Glutamatergic neuron (in vitro differentiated cells): ENCODE results near the gene SIX2. TPM values are rescaled to one million over a fixed set of nuclear protein-coding genes. Genes with fewer than 3 reads are reported as not detected.

Experiments used
- DNase-seq: peaks from one replicate; pipeline ENCODE4 v3.0.0; 2022
- H3K27ac Mint-ChIP-seq: one replicate; pipeline ENCODE4 v1.8.0; 2020; ENCODE audit warnings: mild to moderate bottlenecking, mixed read lengths, inconsistent platforms; ENCODE audit not compliant: unreplicated experiment
- H3K27me3 Mint-ChIP-seq: one replicate; pipeline ENCODE4 v1.8.0; 2020; ENCODE audit warnings: mild to moderate bottlenecking, moderate library complexity, mixed read lengths, inconsistent platforms; ENCODE audit not compliant: unreplicated experiment
- H3K36me3 Mint-ChIP-seq: one replicate; pipeline ENCODE4 v1.8.0; 2020; ENCODE audit warnings: mild to moderate bottlenecking, mixed read lengths, inconsistent platforms; ENCODE audit not compliant: unreplicated experiment
- H3K4me1 Mint-ChIP-seq: one replicate; pipeline ENCODE4 v1.8.0; 2020; ENCODE audit warnings: mild to moderate bottlenecking, low read depth, mixed read lengths, inconsistent platforms; ENCODE audit not compliant: unreplicated experiment
- H3K4me3 Mint-ChIP-seq: one replicate; pipeline ENCODE4 v1.8.0; 2020; ENCODE audit warnings: mild to moderate bottlenecking, mixed read lengths, inconsistent platforms; ENCODE audit not compliant: unreplicated experiment
- H3K9me3 Mint-ChIP-seq: one replicate; pipeline ENCODE4 v1.8.0; 2020; ENCODE audit warnings: mild to moderate bottlenecking, moderate library complexity, mixed read lengths, inconsistent platforms; ENCODE audit not compliant: unreplicated experiment
- CTCF ChIP-seq: fragments of 200-600 bp; sonication (generic); IDR thresholded peaks from one replicate; pipeline ENCODE4 v1.5.0; 2021; ENCODE audit not compliant: partially characterized antibody, unreplicated experiment
- total RNA-seq: library from RNA; stranded (reverse); fragmentation: NEBNext Ultra II Directional; extraction: Animal tissue kit (Norgen Biotek cat#: 25700); gene quantifications from one replicate; pipeline ENCODE4 v1.2.1, GENCODE V29; 2021; ENCODE audit not compliant: unreplicated experiment

Gene SIX2
- total RNA-seq, 1 donor from 2014 or later: 0.56 TPM

- Mint-ChIP-seq H3K27ac (no peak overlapping the region), H3K4me1 (no peaks in the 10 kb centered on the region), H3K27me3 (peaks cover 6% of the 10 kb centered on the region), H3K4me3 (no peak overlapping the region), H3K36me3 (no peaks in the 10 kb centered on the region), H3K9me3 (peaks cover 2% of the 10 kb centered on the region)
- no peak for TF ChIP-seq CTCF
- DNase-seq: no peak
Measured at GRCh38 chr2:45047301-45047700, 38.0 kb upstream of the SIX2 start.

- Mint-ChIP-seq H3K4me3 (no peak overlapping the region), H3K36me3 (no peaks in the 10 kb centered on the region), H3K27me3 (peaks cover 6% of the 10 kb centered on the region), H3K4me1 (no peaks in the 10 kb centered on the region), H3K27ac (no peak overlapping the region), H3K9me3 (peaks cover 2% of the 10 kb centered on the region)
- TF ChIP-seq CTCF: no peak
- no peak for DNase-seq
Measured at GRCh38 chr2:45046786-45047185, 37.5 kb upstream of the SIX2 start.

DNA sequence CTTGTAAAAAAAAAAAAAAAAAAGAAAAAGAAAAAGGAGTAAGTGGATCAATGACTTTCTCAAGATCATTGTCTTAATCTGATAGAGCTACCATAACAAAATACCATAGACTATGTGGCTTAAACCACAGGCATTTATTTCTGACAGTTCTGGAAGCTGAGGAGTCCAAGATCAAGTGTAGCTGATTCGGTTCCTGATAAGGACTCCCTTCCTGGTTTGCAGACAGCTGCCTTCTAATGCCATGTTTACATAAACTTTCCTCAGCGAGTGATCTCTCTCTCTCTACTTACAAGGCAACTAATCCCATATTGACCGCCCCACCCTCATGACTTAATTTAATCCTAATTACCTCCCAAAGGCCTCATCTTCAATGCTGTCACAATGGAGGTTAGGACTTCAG lies 36.5 kb upstream of the SIX2 start:
- peaks cover 6% of the 10 kb centered on the region for H3K27me3 Mint-ChIP-seq
- no peaks in the 10 kb centered on the region for H3K36me3 Mint-ChIP-seq
- no peak overlapping the region for H3K4me3 Mint-ChIP-seq
- no peak overlapping the region for H3K27ac Mint-ChIP-seq
- no peak for DNase-seq
- peaks cover 2% of the 10 kb centered on the region for H3K9me3 Mint-ChIP-seq
- no peaks in the 10 kb centered on the region for H3K4me1 Mint-ChIP-seq
- no peak for TF ChIP-seq CTCF

GRCh38 chr2:45044916-45045315 lies 35.7 kb upstream of the SIX2 start:
- Mint-ChIP-seq H3K4me3 (no peak overlapping the region), H3K36me3 (no peaks in the 10 kb centered on the region), H3K27ac (no peak overlapping the region), H3K4me1 (no peaks in the 10 kb centered on the region), H3K27me3 (peaks cover 6% of the 10 kb centered on the region), H3K9me3 (peaks cover 2% of the 10 kb centered on the region)
- TF ChIP-seq CTCF: no peak
- DNase-seq: no peak

- no peak for DNase-seq
- TF ChIP-seq CTCF: no peak
- no peak overlapping the region for H3K4me3 Mint-ChIP-seq
- peaks cover 3% of the 10 kb centered on the region for H3K4me1 Mint-ChIP-seq
- H3K36me3 Mint-ChIP-seq: no peaks in the 10 kb centered on the region
- peaks cover 5% of the 10 kb centered on the region for H3K9me3 Mint-ChIP-seq
- peaks cover 11% of the 10 kb centered on the region for H3K27me3 Mint-ChIP-seq
- H3K27ac Mint-ChIP-seq: no peak overlapping the region
Measured at GRCh38 chr2:45043174-45043573, 33.9 kb upstream of the SIX2 start.
